CD4-positive, alpha-beta T cell treated with Interleukin-6 at 100 ng/mL for 8 hours (primary cell): ENCODE measurements around the gene HGFAC.

Experiments
- DNase-seq: peaks from one replicate; pipeline ENCODE4 v3.0.0-alpha.2; 2020; ENCODE audit warnings: mixed read lengths, low spot score

The HGFAC gene

DNA sequence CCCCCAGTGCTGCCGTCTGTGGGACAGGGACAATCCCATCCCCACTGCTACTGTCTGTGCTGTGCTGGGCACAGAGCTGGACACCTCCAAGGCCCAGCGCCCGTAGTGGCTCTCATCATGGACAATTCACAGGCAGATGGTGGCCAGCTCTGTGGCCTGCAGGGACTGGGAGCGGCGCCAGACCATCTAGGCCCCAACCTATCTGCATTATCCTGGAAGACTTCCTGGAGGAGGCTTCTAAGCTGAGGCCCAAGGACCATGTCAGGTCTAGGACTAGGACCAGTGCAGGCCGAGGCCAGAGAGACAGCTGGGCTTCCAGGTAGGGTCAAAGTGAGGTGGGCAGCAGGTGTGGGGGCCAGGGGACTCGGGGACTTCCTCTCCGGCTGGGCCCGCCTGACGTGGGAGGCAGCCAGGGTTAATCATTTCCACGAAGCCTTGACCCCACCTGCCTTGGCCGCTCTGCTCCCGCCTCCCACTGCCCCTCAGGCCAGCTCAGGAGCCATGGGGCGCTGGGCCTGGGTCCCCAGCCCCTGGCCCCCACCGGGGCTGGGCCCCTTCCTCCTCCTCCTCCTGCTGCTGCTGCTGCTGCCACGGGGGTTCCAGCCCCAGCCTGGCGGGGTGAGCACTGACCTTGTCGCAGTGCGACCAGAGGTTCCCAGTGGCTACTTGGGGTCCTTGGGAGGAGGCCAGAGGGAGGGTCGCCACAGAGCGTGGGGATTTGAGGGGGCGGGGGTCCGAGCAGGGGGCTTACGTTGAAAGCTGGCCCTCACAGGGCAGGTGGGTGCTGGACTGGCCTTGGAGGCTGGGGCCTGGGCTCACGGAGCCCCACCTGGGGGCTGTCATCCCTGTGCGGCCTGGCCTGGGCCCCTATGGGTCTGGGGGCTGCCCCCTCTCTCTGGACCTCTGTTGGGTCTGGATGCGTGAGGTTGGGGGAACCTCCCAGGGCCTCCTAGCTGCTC is at the start of gene HGFAC:
Gene HGFAC (plus strand): TSS at position 468 of the 959 bp plus-strand sequence. CDS start 34 bp downstream, at position 502.
- no peak for DNase-seq

DNA sequence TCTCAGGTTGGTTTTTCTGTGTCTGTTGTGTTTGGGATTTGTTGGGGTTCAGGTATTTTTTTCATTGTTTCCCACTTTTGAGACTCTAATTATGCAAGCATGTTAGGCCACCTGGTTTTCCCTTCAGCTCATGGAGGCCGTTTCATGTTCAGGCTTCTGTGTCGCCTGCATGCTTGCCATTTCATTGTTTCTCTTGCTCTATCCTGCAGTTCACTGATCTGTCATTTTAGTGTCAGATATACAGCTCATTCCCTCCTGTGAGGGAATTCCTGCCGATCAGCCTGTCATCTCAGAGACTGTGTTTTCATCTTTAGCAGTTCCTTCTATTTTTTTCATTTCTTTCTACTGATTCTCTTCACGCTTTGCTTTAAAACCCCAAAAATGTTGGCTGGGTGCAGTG is 49.4 kb upstream of the HGFAC start:
- no peak for DNase-seq

DNA sequence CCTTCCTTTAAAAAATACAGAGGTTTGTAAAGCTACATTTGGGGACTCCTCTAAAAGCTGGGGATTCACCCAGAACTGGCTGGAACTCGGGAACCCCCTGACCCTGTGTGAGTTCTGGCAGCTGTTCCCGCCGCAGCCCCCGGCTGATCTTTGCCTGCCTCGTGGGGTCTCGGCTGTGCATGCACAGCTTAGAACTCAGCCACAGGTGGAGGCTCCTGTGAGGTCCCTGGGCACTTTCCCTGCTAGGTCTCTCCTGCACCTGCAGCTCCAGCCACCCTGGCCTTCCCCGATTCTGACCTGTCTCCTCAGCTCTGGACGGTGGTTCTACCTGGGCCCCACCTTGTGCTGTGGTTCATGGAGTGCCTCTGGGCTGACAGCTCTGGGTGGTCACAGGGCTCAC is 48.6 kb upstream of the HGFAC start:
- no peak for DNase-seq

DNA sequence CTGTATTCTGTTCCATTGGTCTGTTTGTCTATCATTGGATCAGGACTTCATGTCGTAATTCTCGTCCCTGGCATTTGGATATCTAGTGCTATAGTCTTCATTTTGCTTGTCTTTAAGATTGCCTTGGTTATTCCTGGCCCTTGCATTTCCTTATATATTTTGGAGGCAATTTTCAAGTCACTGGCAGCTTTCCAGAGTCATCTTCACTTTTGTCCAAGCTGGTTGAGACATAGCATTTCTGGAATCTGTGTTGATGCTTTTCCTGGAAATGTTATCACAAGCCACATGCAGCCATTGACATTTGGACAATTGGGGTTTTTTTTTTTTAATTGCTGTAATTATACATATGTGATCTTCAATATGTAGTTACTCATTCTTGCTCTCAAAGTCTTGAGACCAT is 45.2 kb upstream of the HGFAC start:
- DNase-seq, result no peak

DNA sequence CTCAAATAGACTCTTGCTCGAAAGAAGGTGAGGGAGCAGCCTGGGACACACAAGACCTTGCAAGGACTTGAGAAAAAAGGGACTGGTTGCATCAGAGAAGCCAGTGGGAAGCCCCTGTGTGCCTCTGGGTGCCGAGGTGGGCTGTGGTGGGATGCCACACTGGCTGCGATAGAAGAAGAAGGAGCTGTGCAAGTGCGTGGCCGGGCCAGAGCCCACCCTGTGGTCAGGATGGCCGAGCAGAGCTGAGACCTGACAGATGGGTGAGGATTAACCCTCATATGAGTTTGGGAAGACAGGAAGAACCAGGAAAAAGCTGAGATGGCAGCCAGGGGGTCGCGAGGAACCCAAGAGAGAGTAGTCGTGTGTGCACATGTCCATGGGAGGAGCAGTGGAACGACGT is 44.6 kb upstream of the HGFAC start:
- DNase-seq, result no peak

DNA sequence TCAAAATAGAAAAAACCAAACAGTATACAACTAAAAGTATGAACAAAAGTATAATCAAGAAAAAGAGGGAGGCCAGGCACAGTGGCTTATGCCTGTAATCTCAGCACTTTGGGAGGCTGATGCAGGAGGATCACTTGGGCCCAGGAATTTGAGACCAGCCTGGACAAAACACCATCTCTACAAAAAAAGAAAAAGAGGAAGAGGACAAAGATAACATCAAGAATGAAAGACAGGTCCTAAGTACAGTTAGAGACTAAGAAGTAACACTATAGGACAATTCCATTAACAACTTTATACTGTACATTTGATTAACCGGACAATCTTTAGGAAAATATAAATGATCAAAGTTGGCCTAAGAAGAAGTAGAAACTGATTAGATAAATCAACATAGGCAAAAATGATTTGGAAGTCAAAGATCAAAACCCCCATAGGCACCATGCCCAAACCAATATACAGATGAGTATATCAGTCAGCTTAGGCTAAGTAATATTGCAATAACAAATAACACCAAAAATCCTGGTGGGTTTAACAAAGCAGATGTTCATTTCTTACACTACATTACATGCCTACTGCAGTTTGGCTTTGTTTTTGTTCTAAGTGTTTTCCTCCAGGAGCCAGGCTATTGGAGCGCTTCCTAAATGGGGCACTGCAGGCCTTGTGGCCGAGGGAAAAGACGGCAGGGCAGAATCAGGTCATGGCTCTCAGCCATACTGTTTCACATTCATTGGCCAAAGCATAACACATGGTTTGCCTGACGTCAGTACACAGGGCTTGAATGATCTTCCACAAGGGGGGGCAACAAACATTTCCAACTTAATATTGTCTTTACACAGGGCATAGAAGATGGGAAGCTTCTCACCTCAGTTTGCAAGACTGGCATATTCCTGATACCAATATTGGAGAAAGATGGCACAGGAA is 42.2 kb upstream of the HGFAC start:
- no peak for DNase-seq

DNA sequence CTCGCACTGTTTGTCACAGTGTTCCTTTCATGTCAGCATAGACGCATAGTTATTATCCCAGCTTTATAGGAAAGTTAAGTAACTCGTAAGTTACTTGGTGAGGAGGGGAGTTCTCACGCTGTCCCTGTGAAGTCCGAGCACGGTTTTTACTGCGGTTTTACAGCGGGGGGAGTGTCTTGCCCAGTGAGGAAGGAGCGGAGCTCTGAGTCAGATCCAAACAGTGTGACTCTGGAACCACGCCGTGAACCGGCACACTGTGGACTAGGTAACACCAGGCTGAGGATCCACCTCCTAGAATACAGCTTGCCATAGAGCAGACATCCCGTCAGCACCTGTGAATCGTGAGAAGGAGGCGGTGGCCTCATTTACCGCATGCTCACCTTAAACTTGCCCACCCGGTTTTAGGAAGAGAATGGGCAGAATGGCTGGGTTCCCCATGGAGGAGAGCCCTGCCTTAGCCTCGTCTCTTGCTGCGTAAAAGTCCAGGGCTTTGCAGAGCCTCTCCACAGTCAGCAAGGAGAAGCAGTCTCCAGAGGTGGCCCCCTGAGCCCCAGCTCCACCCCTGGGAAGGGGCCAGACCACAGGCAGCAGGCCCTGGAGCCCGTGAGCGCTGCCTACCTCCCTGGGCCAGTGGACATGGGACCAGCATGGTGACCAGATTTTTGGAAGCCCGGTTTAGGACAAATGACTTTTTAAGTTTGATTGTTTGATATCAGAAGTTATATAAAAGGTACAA is 40.2 kb upstream of the HGFAC start:
- DNase-seq, result no peak

DNA sequence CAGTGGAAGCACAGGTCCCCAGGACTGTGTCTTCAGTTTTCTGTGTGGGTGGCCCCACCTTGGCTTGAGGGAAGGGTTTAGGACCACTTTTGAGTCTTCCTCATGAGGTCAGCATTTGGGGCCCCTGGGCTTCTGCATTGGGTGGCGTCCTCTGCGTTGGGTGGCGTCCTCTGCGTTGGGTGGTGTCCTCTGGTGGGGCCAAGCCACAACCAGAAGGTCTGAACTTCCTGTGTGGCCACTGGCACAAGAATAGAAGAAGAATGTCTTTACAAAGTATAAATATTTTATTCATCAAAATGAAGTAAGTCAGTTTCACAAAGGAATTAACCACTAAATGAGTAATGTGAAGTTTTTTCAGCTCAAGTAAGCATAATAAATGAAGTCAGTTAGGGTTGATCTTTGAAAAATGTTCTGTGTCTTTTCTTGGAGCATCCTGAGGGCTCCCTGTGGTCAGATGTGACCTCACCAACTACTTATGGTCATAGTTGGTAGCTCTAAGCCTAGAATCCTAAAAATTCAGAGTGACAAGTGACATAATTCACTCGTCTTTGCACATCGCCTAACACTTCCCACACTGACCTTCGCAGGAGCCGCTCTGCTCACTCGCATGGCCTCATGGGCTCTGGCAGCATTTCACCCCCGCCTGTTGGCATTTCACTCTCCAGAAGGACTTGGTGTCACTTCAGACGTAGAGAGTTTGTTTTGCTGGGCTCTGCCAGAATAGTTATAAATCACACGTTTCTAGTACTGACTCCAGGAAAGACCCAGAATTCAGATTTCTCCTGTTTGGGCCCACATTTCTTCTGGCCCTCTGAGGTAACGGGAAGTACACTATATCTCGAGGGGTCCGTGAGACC is 39.0 kb upstream of the HGFAC start:
- DNase-seq, result no peak

DNA sequence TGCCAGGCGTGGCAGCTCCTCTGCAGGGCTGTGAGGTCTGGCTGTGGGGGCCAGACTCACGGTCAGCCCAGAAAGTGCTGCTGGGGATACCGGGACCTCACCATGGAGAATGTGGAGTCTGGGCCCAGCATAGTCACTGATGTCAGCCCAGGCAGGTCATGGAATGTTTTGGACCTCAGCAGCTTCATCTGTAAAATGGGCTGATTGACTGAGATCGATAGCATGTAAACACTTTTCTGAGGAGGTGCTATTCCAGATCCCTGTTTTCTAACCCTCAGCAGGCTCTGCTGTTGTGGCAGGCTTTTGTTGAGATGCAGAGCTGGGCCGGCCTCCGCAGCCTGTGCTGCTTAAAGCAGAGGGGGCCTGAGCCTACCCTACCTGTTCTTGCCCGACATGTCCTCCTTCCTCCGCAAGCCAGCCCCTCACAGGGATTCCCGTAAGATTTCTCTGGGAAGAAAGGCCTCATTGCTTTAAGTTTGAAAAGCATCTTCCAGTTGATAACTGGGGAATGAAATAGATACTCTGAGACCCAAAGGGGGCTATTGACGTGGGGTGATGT is 38.3 kb upstream of the HGFAC start:
- DNase-seq, result no peak

DNA sequence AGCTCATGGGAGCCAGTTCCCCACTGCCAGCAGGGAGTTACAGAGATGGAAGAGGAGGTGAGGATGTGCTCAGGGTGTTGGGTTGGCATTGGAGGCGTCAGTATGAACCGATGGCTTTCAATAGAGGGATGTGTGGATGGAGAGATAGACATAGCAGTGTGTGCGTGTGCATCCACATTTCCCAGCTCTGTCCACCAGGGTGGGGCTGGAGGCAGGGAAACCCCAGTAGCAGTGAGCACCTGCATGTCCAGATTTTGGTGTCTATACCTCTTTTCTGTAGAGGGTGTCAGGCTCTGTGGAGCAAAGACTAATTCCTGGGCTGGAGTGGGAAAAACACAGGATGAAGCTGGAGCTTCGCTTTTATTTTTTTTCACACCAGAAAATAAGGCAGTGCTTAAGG is 37.2 kb upstream of the HGFAC start:
- no peak for DNase-seq

DNA sequence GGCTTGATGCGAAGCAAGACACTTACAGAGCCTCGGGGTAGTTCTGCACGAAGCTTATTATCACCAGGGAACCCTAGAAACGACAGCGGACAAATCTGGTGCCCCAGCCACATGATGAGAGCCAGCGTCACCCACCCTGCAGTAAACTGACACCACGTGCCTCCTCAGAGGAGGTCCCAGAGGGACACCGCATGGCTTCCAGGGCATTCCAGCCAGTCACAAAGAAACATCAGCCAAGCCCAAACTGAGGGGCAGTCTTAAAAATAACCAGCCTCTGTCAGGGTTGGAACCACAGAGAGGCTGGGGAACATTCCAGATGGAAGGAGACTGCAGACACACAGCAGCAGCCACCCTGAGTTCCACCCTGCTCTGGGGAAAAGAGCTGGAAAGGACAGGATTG is 36.6 kb upstream of the HGFAC start:
- DNase-seq, result no peak

DNA sequence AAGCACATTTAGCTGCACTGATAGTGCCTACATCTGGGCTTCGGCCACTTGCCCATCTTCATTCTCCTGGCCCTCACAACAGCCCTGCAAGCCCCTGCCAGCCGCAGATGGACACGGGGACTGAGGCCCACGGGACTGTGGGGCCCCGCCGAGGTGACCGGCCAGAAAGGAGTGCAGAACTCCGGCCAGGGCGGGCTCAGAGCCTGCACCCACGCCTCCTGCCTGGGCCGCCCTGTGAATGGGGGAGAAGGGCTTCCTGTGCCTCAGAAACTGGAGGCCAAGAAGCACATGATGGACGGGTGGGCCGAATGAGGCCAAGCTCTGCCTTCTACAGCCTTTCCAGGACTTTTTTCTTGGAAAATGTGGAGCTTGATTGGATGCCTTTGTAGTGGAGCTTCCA is 35.7 kb upstream of the HGFAC start:
- DNase-seq, result no peak

DNA sequence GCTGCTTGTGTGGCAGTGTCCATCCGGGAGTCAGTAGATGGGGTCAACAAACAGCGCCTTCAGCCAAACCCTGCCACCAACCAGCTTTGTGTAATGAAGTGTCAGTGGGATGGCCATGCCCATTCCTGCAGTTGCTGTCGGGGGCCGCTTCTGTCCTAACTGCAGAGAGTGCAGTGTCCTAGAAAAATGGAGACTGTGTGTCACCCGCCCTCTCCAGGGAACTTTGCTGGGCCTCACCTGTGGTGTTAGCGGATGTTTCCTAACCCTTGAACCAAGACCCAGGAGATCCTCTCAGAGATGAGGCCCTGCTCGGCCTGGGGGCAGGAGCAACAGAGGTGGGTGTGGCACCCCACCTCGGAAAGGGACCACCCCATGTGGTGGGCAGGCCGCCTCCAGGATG is 35.3 kb upstream of the HGFAC start:
- DNase-seq, result no peak

DNA sequence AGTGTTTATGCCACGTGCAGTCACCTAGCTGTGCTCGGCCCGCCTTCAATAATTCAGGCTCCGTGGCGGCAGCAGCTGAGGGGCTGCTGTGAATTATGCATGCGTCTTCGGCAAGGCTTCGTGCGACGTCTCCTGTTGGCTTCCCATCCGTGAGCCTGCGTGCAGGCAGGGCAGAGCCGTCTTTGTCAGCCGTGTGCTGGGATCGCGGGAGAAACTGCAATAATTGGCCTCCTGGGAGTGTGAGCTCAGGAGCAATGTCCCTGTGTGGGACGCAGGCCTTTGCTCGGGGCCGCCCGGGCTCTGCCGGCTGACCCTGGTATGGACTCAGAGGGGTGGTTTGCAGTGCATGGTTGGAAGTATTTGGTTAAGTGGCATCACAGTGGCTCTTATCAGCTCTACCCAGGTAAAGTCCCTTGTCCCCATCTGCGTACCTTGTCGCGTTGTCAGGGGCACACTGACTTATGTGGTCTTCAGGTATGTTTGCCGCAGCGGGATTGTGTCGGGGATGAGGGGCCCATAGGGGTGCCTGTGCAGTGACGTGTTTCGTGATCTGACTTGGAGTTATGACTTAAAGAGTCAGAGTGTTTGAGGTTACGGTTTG is 34.5 kb upstream of the HGFAC start:
- no peak for DNase-seq

DNA sequence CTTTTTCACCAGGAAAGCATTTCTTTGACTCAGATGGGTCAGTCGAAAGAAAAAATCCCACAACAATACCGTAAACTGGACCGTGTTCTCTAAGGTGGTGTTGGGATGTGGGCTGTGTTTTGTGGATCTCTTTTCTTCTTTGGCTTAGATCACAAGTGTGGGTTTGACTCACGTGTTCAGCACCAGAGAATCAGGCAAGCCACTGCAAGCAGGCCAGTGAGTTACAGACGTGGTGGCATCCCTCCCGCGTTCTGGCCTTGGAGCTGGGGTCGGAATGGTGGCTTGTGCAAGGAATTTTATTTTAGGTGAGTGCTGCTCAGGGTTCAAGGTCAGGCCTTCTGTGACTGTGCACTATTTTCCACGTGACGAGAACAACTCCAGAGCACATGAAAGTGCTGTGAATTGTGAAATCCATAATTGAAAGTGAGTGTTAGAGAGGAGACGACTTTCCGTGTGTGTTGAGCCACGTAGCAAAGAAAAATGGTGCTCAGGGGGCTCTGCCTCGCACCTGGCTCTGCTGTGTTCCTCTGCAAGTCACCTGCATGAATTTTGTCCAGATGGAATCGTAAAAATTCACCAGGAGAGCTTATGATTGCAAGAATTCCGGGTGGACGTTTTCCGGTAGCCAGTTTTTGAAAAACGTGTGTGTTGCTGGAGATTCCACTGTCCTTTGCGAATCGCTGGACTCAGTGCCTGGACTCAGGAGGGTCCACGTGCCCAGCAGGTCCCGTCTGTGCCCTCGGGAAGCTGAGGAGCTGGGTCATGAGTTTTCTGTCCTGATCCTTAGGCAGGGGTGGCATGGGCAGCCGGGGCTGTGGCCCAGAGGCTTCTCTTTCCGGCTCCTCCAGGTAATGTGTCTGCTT is 33.6 kb upstream of the HGFAC start:
- no peak for DNase-seq

DNA sequence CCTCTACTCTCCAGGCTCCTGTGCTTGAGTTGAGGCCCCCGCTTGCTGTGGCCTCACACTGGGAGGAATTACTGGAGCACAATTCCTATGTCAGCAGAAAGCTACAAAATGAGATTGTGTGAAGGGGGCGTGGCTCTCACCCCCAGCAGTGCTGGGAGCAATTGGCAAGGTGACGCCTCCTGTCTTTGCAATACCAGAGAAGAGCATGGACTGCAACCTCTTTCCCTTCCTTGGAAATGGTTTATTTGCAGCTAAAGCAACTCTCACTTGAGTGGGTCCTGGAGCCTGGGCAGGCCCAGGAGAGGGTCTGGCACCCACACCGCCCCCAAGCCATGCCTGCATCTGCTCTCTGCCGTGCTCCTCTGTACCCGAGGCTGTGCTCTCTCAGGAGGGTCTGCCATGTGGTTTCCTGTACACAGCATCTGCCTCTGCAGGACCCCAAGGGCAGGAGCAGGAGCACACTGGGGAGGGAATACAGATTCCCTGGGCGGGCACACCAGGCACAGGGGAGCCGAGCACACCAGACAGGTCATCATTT is 32.9 kb upstream of the HGFAC start:
- no peak for DNase-seq

DNA sequence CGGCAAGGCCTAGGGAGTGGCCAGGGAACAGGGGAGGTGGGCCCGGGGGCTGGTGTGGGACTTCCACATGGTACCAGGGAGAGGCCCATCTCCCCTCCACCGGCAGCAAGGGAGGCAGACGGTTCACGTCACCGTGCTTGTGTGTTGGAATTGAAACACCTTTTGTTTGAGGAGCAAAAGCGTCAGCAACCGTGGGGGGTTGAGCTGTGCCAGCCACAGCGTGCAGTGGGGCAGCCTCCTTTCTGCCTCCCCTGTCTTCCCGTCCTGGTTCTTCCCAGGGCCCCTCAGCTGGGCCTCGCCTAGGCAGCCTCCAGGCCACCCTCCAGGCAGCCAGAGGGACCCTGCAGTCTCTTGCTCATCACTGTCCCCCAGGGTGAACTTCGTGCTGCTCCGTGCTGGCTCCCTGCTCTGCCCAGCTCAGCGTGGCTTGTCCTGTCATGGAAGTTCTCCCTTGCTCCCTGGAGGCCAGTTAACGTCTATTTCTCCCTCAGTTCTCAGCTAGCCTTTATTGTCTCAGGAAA is 32.1 kb upstream of the HGFAC start:
- DNase-seq, result no peak

DNA sequence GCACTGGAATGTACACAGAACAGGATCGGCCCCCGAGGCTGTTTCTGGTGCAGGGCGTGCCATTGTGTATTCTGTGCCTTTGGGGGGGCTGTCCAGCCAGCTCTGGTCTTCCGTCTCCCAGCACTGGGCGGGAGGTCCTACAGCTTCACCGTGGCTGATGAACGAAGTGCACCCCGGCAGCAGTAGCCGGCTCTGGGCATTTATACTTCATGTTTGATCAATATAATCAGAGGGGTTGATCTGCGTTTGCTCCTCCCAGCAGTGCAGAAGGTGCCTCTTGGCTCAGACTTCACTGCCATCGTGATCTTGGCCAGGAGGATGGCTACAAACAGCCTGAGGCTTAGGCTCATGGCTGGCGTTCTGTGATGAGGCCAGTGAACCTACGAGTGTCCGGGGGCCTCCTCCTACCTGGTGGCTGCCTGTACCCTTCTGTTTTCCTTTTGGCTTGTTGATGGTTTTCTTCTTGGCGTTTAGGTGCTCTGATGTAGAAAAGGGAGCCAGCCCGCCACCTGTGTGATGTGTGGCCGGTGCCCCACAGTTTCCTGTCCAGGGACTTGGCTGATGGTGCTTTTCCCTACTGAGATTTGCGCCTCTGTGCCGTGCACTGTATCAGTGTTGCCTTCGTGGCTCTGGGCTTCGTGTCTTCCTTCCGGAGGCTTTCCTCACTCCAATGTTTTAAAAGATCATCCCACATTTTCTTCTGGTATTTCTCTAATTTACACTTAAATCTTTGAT is 31.2 kb upstream of the HGFAC start:
- no peak for DNase-seq
